Trophoblast cell (in vitro differentiated cells and primary cell): ENCODE data around the gene RB1.

Experiments used
- DNase-seq, 2 donors: peaks; one replicate each; pipeline ENCODE4 v3.0.0-alpha.2; 2016
- H2AFZ ChIP-seq: 2 replicates; pipeline ENCODE4 v1.6.1; 2013; ENCODE audit warnings: low read length, moderate library complexity, mild to moderate bottlenecking; ENCODE audit not compliant: insufficient read depth, poor library complexity
- H2AK5ac ChIP-seq: 2 replicates; pipeline ENCODE4 v1.6.1; 2013; ENCODE audit warnings: mild to moderate bottlenecking, low read length
- H2BK120ac ChIP-seq: 2 replicates; pipeline ENCODE4 v1.6.1; 2013; ENCODE audit warnings: low read length, mild to moderate bottlenecking, moderate library complexity; ENCODE audit not compliant: insufficient read depth, poor library complexity
- H2BK12ac ChIP-seq: 2 replicates; pipeline ENCODE4 v1.6.1; 2013; ENCODE audit warnings: mild to moderate bottlenecking, low read length, moderate library complexity
- H2BK5ac ChIP-seq: 2 replicates; pipeline ENCODE4 v1.6.1; 2013; ENCODE audit warnings: low read length, low read depth, moderate library complexity, mild to moderate bottlenecking; ENCODE audit not compliant: poor library complexity
- H3K14ac ChIP-seq: 2 replicates; pipeline ENCODE4 v1.6.1; 2013; ENCODE audit warnings: mild to moderate bottlenecking, low read length
- H3K18ac ChIP-seq: 2 replicates; pipeline ENCODE4 v1.6.1; 2013; ENCODE audit warnings: mild to moderate bottlenecking, low read length
- H3K23ac ChIP-seq: 2 replicates; pipeline ENCODE4 v1.6.1; 2013; ENCODE audit warnings: low read length
- H3K27ac ChIP-seq: 2 replicates; pipeline ENCODE4 v1.5.1; 2013; ENCODE audit warnings: low read depth, mild to moderate bottlenecking, inconsistent platforms, low read length, moderate library complexity
- H3K27me3 ChIP-seq: 2 replicates; pipeline ENCODE4 v1.6.1; 2013; ENCODE audit warnings: inconsistent platforms, mild to moderate bottlenecking, low read length, moderate library complexity; ENCODE audit not compliant: insufficient read depth
- H3K36me3 ChIP-seq, 2 experiments: 1 replicate in 1 of 2; 2 replicates in 1 of 2; pipeline ENCODE4 v1.6.1; 2013; ENCODE audit warnings: low read length in 2 of 2, mild to moderate bottlenecking in 2 of 2, moderate library complexity in 1 of 2; ENCODE audit not compliant: insufficient read depth in 2 of 2, control insufficient read depth in 1 of 2
- H3K4ac ChIP-seq: 2 replicates; pipeline ENCODE4 v1.6.1; 2013; ENCODE audit warnings: low read depth, mild to moderate bottlenecking, low read length, moderate library complexity
- H3K4me1 ChIP-seq, 2 experiments: 1 replicate in 1 of 2; 2 replicates in 1 of 2; pipeline ENCODE4 v1.6.1; 2013; ENCODE audit warnings: low read length in 2 of 2, mild to moderate bottlenecking in 2 of 2, moderate library complexity in 1 of 2; ENCODE audit not compliant: insufficient read depth in 2 of 2, control insufficient read depth in 1 of 2
- H3K4me2 ChIP-seq: 2 replicates; pipeline ENCODE4 v1.6.1; 2013; ENCODE audit warnings: inconsistent platforms, mild to moderate bottlenecking, low read length, moderate library complexity
- H3K4me3 ChIP-seq: 2 replicates; pipeline ENCODE4 v1.5.1; 2013; ENCODE audit warnings: mild to moderate bottlenecking, low read depth, low read length, inconsistent platforms
- H3K79me1 ChIP-seq: one replicate; pipeline ENCODE4 v1.6.1; 2013; ENCODE audit warnings: low read length
- H3K79me2 ChIP-seq: 2 replicates; pipeline ENCODE4 v1.6.1; 2013; ENCODE audit warnings: low read length, mild to moderate bottlenecking; ENCODE audit not compliant: control insufficient read depth, insufficient read depth, poor library complexity
- H3K9ac ChIP-seq: 2 replicates; pipeline ENCODE4 v1.6.1; 2013; ENCODE audit warnings: mild to moderate bottlenecking, low read length
- H3K9me3 ChIP-seq: 2 replicates; pipeline ENCODE4 v1.6.1; 2013; ENCODE audit warnings: low read depth, mild to moderate bottlenecking, control low read depth, inconsistent platforms, low read length; ENCODE audit not compliant: insufficient read depth
- H4K12ac ChIP-seq: 2 replicates; pipeline ENCODE4 v1.6.1; 2013; ENCODE audit warnings: low read depth, mild to moderate bottlenecking, low read length, moderate library complexity
- H4K8ac ChIP-seq: 2 replicates; pipeline ENCODE4 v1.6.1; 2013; ENCODE audit warnings: low read depth, mild to moderate bottlenecking, low read length, moderate library complexity
- H4K91ac ChIP-seq: one replicate; pipeline ENCODE4 v1.6.1; 2013; ENCODE audit warnings: low read depth, mild to moderate bottlenecking, low read length, moderate library complexity
- WGBS: extraction: QIAGEN DNeasy Blood & Tissue Kit; methylation state at CpG from one replicate; pipeline ENCODE4 v1.1.7; 2013; ENCODE audit warnings: missing lambda C conversion rate; ENCODE audit not compliant: insufficient read length, insufficient coverage; ENCODE audit errors: extremely low coverage; 5-methylcytosine and 5-hydroxymethylcytosine counted together

RB1 gene

DNA sequence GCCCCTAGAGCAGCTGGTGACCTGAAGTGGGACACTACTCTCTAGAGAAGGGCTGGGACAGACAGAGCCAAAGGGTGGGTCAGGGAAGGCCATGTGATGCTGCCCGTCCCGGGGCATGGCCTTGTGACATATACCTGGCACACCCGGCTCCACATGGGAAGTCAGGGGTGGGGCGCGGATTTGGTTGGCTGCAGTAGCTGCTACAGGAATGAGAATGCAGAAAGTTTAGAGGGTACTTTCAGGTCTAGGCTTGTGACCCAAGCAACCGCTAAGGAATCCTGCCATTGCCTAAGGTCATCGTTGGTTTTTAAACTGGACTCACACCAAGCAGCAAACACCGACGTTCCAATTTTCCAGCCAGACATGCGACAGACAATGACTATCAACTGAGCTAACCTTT, 203.5 kb downstream of the RB1 start:
- no peak overlapping the region for H2BK120ac ChIP-seq
- no peaks in the 10 kb centered on the region for H3K79me1 ChIP-seq
- H4K91ac ChIP-seq: no peak overlapping the region
- H3K23ac ChIP-seq: no peak overlapping the region
- no peaks in the 10 kb centered on the region for H3K79me2 ChIP-seq
- H3K4me3 ChIP-seq: no peak overlapping the region
- no peak overlapping the region for H2AFZ ChIP-seq
- H3K9ac ChIP-seq: no peak overlapping the region
- no peaks in the 10 kb centered on the region for H3K27me3 ChIP-seq
- H3K18ac ChIP-seq: no peak overlapping the region
- no peak overlapping the region for H4K12ac ChIP-seq
- H3K9me3 ChIP-seq: no peaks in the 10 kb centered on the region
- no peak overlapping the region for H2BK12ac ChIP-seq
- no peak overlapping the region for H3K27ac ChIP-seq
- no peak overlapping the region for H4K8ac ChIP-seq
- H3K36me3 ChIP-seq: peaks cover 0 to 2% of the 10 kb centered on the region in 2 experiments
- H2AK5ac ChIP-seq: no peak overlapping the region
- no peak overlapping the region for H2BK5ac ChIP-seq
- no peak overlapping the region for H3K4ac ChIP-seq
- H3K4me1 ChIP-seq: no peaks in the 10 kb centered on the region
- WGBS: no CpG with 5 or more reads among the region's 10 CpGs
- H3K4me2 ChIP-seq: no peak overlapping the region
- no peak for DNase-seq
- H3K14ac ChIP-seq: no peak overlapping the region

- no peaks in the 10 kb centered on the region for H3K27me3 ChIP-seq
- H3K27ac ChIP-seq: no peak overlapping the region
- no peaks in the 10 kb centered on the region for H3K79me2 ChIP-seq
- H3K4me2 ChIP-seq: no peak overlapping the region
- H3K14ac ChIP-seq: no peak overlapping the region
- no peaks in the 10 kb centered on the region for H3K9me3 ChIP-seq
- H3K4me1 ChIP-seq: no peaks in the 10 kb centered on the region
- H3K9ac ChIP-seq: no peak overlapping the region
- no CpG with 5 or more reads among the region's 6 CpGs for WGBS
- H4K12ac ChIP-seq: no peak overlapping the region
- no peak overlapping the region for H3K4ac ChIP-seq
- H3K23ac ChIP-seq: no peak overlapping the region
- H4K8ac ChIP-seq: no peak overlapping the region
- no peak overlapping the region for H3K18ac ChIP-seq
- no peak overlapping the region for H4K91ac ChIP-seq
- DNase-seq: no peak
- H2BK120ac ChIP-seq: no peak overlapping the region
- H2BK5ac ChIP-seq: no peak overlapping the region
- H2BK12ac ChIP-seq: no peak overlapping the region
- H3K36me3 ChIP-seq: peaks cover 0 to 2% of the 10 kb centered on the region in 2 experiments
- no peak overlapping the region for H3K4me3 ChIP-seq
- no peak overlapping the region for H2AFZ ChIP-seq
- no peaks in the 10 kb centered on the region for H3K79me1 ChIP-seq
- H2AK5ac ChIP-seq: no peak overlapping the region
Measured at GRCh38 chr13:48508011-48508410, 204.5 kb downstream of the RB1 start.

DNA sequence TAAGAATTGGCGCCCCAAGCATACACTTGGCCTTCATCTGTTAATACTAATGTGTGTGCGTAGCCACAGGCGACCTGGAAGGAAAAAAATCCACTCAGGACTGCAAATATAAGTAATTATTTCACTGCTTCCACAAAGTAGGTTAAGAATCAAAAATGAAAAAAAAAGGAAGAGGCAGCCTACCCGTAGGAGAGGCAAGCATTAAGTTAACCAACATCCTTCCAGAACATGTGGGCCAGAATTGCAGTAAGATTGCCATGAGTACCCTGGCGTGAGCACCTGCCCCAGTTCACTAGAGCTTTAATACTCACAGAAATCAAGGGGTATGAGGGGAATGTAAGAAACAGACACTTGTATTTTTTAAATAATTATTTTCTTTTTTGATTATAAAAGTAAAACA, 207.1 kb downstream of the RB1 start:
- H3K9me3 ChIP-seq: no peaks in the 10 kb centered on the region
- H2BK12ac ChIP-seq: no peak overlapping the region
- no peak overlapping the region for H3K18ac ChIP-seq
- no peak overlapping the region for H3K4me3 ChIP-seq
- no peak overlapping the region for H3K14ac ChIP-seq
- peaks cover 0 to 2% of the 10 kb centered on the region in 2 experiments for H3K36me3 ChIP-seq
- no peaks in the 10 kb centered on the region for H3K4me1 ChIP-seq
- no CpG with 5 or more reads among the region's 5 CpGs for WGBS
- no peak overlapping the region for H4K12ac ChIP-seq
- no peak overlapping the region for H4K8ac ChIP-seq
- H2BK5ac ChIP-seq: no peak overlapping the region
- no peak overlapping the region for H3K23ac ChIP-seq
- no peak overlapping the region for H3K4ac ChIP-seq
- H3K79me2 ChIP-seq: no peaks in the 10 kb centered on the region
- H4K91ac ChIP-seq: no peak overlapping the region
- H2AK5ac ChIP-seq: no peak overlapping the region
- H3K4me2 ChIP-seq: no peak overlapping the region
- H3K9ac ChIP-seq: no peak overlapping the region
- H3K27me3 ChIP-seq: no peaks in the 10 kb centered on the region
- no peak for DNase-seq
- no peak overlapping the region for H2AFZ ChIP-seq
- H3K27ac ChIP-seq: no peak overlapping the region
- no peak overlapping the region for H2BK120ac ChIP-seq
- no peaks in the 10 kb centered on the region for H3K79me1 ChIP-seq

DNA sequence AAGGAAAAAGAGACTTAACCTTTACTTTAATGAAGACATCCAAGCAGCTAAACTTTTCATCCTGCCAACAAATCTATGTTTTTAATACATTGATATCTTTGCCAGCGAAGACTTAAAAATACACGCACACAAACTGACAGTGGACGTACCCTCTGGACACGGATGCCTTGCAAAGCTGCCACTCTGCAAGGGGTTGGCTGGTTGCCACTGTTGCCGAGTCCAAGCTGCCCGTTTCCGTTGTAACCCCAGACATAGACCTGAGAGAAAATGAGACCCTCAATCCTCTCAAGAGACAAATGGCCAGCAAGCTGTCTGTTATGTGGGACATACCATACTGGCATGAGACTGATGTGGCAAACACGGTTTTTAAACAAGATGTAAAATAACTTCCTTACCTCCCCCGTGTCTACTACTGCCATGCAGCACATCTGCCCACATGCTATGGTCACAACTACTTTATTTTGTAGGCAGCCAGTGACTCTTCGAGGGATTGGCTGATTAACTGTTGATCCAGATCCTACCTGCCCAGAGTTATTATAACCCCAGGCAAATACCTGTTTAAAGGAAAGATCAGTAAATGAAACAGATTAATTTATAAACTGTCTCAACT, 208.2 kb downstream of the RB1 start:
- H3K4me2 ChIP-seq: no peak overlapping the region
- H3K23ac ChIP-seq: no peak overlapping the region
- no peak overlapping the region for H4K91ac ChIP-seq
- H2BK120ac ChIP-seq: no peak overlapping the region
- WGBS: no CpG with 5 or more reads among the region's 10 CpGs
- no peak overlapping the region for H2AK5ac ChIP-seq
- H3K4me1 ChIP-seq: no peaks in the 10 kb centered on the region
- no peak overlapping the region for H2BK12ac ChIP-seq
- H3K79me1 ChIP-seq: no peaks in the 10 kb centered on the region
- H3K4me3 ChIP-seq: no peak overlapping the region
- no peak overlapping the region for H3K14ac ChIP-seq
- no peak overlapping the region for H4K8ac ChIP-seq
- no peaks in the 10 kb centered on the region for H3K27me3 ChIP-seq
- H3K4ac ChIP-seq: no peak overlapping the region
- H4K12ac ChIP-seq: no peak overlapping the region
- H3K79me2 ChIP-seq: no peaks in the 10 kb centered on the region
- H3K36me3 ChIP-seq: peaks cover 0 to 2% of the 10 kb centered on the region in 2 experiments
- H2BK5ac ChIP-seq: no peak overlapping the region
- no peaks in the 10 kb centered on the region for H3K9me3 ChIP-seq
- no peak overlapping the region for H3K27ac ChIP-seq
- no peak overlapping the region for H3K9ac ChIP-seq
- DNase-seq: no peak
- no peak overlapping the region for H2AFZ ChIP-seq
- no peak overlapping the region for H3K18ac ChIP-seq
